GM18526 (cell line): ENCODE data around the gene SOX5.

Source experiments
- POLR2A ChIP-seq: IDR thresholded peaks from 3 replicates; pipeline ENCODE4 v1.6.1; 2011; ENCODE audit not compliant: insufficient read length; ENCODE audit errors: extremely low read depth

The SOX5 gene

GRCh38 chr12:23576372-23576771 is 373.1 kb downstream of the SOX5 start:
- TF ChIP-seq POLR2A, result no peak

GRCh38 chr12:23569356-23569755 is 380.1 kb downstream of the SOX5 start:
- no peak for TF ChIP-seq POLR2A

- no peak for TF ChIP-seq POLR2A
Observed at GRCh38 chr12:23566133-23566532, 383.3 kb downstream of the SOX5 start.

GRCh38 chr12:23564451-23565152 is 384.9 kb downstream of the SOX5 start:
- TF ChIP-seq POLR2A, result no peak

- TF ChIP-seq POLR2A, result no peak
Observed at GRCh38 chr12:23561364-23562345, 387.8 kb downstream of the SOX5 start.

- no peak for TF ChIP-seq POLR2A
Observed at GRCh38 chr12:23560611-23561010, 388.9 kb downstream of the SOX5 start.

GRCh38 chr12:23559268-23559753 is 390.2 kb downstream of the SOX5 start:
- TF ChIP-seq POLR2A, result no peak

- no peak for TF ChIP-seq POLR2A
Observed at GRCh38 chr12:23556661-23557060, 392.8 kb downstream of the SOX5 start.

GRCh38 chr12:23555825-23556207 is 393.7 kb downstream of the SOX5 start:
- no peak for TF ChIP-seq POLR2A

GRCh38 chr12:23555180-23555824 is 394.2 kb downstream of the SOX5 start:
- no peak for TF ChIP-seq POLR2A

- TF ChIP-seq POLR2A, result no peak
Observed at GRCh38 chr12:23552417-23552816, 397.1 kb downstream of the SOX5 start.

GRCh38 chr12:23550753-23551152 is 398.7 kb downstream of the SOX5 start:
- TF ChIP-seq POLR2A, result no peak

GRCh38 chr12:23548742-23549141 is 400.7 kb downstream of the SOX5 start:
- no peak for TF ChIP-seq POLR2A

GRCh38 chr12:23546756-23547155 is 402.7 kb downstream of the SOX5 start:
- TF ChIP-seq POLR2A, result no peak

GRCh38 chr12:23543767-23544166 is 405.7 kb downstream of the SOX5 start:
- no peak for TF ChIP-seq POLR2A
